Neural progenitor cell (in vitro differentiated cells): ENCODE results near the gene FOXJ1. TPM values are rescaled to one million over a fixed set of nuclear protein-coding genes. Genes with fewer than 3 reads are reported as not detected.
A peak's percentile ranks its signal among the peaks of the same experiment; 100 is the strongest.

ENCODE experiments used
- DNase-seq: peaks from one replicate; pipeline ENCODE4 v3.0.0-alpha.2; 2016; ENCODE audit warnings: low spot score
- H2AFZ ChIP-seq: fragments of 200-600 bp; sonication (generic); replicated peaks from 2 replicates; pipeline ENCODE4 v1.6.1; 2016; ENCODE audit warnings: antibody characterized with exemption
- H3F3A ChIP-seq: fragments of 200-600 bp; sonication (generic); 2 replicates; pipeline ENCODE4 v1.6.1; 2016; ENCODE audit warnings: antibody characterized with exemption, low read depth
- H3K27ac ChIP-seq: fragments of 200-600 bp; sonication (generic); 2 replicates; pipeline ENCODE4 v1.5.1; 2016; ENCODE audit warnings: mild to moderate bottlenecking
- H3K27me3 ChIP-seq: fragments of 200-600 bp; sonication (generic); 2 replicates; pipeline ENCODE4 v1.6.1; 2016; ENCODE audit warnings: mild to moderate bottlenecking, moderate library complexity
- H3K36me3 ChIP-seq: fragments of 200-600 bp; sonication (generic); 2 replicates; pipeline ENCODE4 v1.5.1; 2016
- H3K4me1 ChIP-seq: fragments of 200-600 bp; sonication (generic); 2 replicates; pipeline ENCODE4 v1.6.1; 2016; ENCODE audit warnings: mixed run types
- H3K4me2 ChIP-seq: fragments of 200-600 bp; sonication (generic); 2 replicates; pipeline ENCODE4 v1.6.1; 2016
- H3K4me3 ChIP-seq: fragments of 200-600 bp; sonication (generic); 2 replicates; pipeline ENCODE4 v1.5.1; 2016
- H3K79me2 ChIP-seq: fragments of 200-600 bp; sonication (generic); 2 replicates; pipeline ENCODE4 v1.6.1; 2016; ENCODE audit warnings: low read depth
- H3K9ac ChIP-seq: fragments of 200-600 bp; sonication (generic); 2 replicates; pipeline ENCODE4 v1.6.1; 2016
- H3K9me3 ChIP-seq: fragments of 200-600 bp; sonication (generic); 2 replicates; pipeline ENCODE4 v1.5.1; 2016; ENCODE audit warnings: low read depth
- H4K20me1 ChIP-seq: fragments of 200-600 bp; sonication (generic); 2 replicates; pipeline ENCODE4 v1.6.1; 2016; ENCODE audit warnings: low read depth
- H3K27ac Mint-ChIP-seq: 3 replicates; pipeline ENCODE4 v1.8.0; 2021; ENCODE audit warnings: mixed read lengths
- H3K27me3 Mint-ChIP-seq: 2 replicates; pipeline ENCODE4 v1.8.0; 2022; ENCODE audit warnings: low read depth, mild to moderate bottlenecking, inconsistent platforms, moderate library complexity, mixed read lengths; ENCODE audit not compliant: insufficient read depth
- H3K36me3 Mint-ChIP-seq: 3 replicates; pipeline ENCODE4 v1.8.0; 2021; ENCODE audit warnings: mixed read lengths
- H3K4me1 Mint-ChIP-seq: 3 replicates; pipeline ENCODE4 v1.8.0; 2021; ENCODE audit warnings: mixed read lengths
- H3K4me3 Mint-ChIP-seq: 3 replicates; pipeline ENCODE4 v1.8.0; 2021; ENCODE audit warnings: mild to moderate bottlenecking, moderate library complexity, mixed read lengths
- H3K9me3 Mint-ChIP-seq: 3 replicates; pipeline ENCODE4 v1.8.0; 2020; ENCODE audit warnings: mixed read lengths
- CTCF ChIP-seq: fragments of 200-600 bp; sonication (generic); IDR thresholded peaks from 2 replicates; pipeline ENCODE4 v1.5.1; 2017; ENCODE audit warnings: antibody characterized with exemption, mild to moderate bottlenecking
- EZH2 ChIP-seq: fragments of 200-600 bp; sonication (generic); IDR thresholded peaks from 2 replicates; pipeline ENCODE4 v1.6.1; 2017; ENCODE audit warnings: antibody characterized with exemption, mild to moderate bottlenecking, moderate library complexity
- EZH2phosphoT487 ChIP-seq: fragments of 200-600 bp; sonication (generic); IDR thresholded peaks from 2 replicates; pipeline ENCODE4 v1.6.1; 2017; ENCODE audit warnings: antibody characterized with exemption
- total RNA-seq: library from RNA; depleted of rRNA; stranded (reverse); fragments of >200 nt; gene quantifications from 2 replicates; pipeline ENCODE4 v1.2.3, GENCODE V29; 2015; ENCODE audit warnings: low replicate concordance

The FOXJ1 gene
- total RNA-seq, 1 donor from 2014 or later: 0.49 TPM

- TF ChIP-seq EZH2 (peak; percentile 38), EZH2phosphoT487 (no peak), CTCF (no peak)
- Mint-ChIP-seq H3K4me3 (peak within 1 kb of the TSS; percentile 97), H3K36me3 (peaks cover 16% of the 10 kb centered on the region), H3K27me3 (peaks cover 8% of the 10 kb centered on the region), H3K27ac (peak within 1 kb of the TSS; percentile 99), H3K4me1 (peaks cover 24% of the 10 kb centered on the region), H3K9me3 (no peaks in the 10 kb centered on the region)
- peak within 1 kb of the TSS; percentile 19 for H3K27ac ChIP-seq
- H3K79me2 ChIP-seq: peaks cover 19% of the 10 kb centered on the region
- H3K4me3 ChIP-seq: peak within 1 kb of the TSS; percentile 99
- peak within 1 kb of the TSS; percentile 65 for H3K9ac ChIP-seq
- H3F3A ChIP-seq: peaks cover 25% of the 10 kb centered on the region
- peaks cover 12% of the 10 kb centered on the region for H3K4me1 ChIP-seq
- H3K9me3 ChIP-seq: no peaks in the 10 kb centered on the region
- H2AFZ ChIP-seq: peak within 1 kb of the TSS; percentile 99
- peak; percentile 97 for DNase-seq
- H3K4me2 ChIP-seq: peak within 1 kb of the TSS; percentile 95
- peaks cover 9% of the 10 kb centered on the region for H3K36me3 ChIP-seq
- no peaks in the 10 kb centered on the region for H3K27me3 ChIP-seq
- no peaks in the 10 kb centered on the region for H4K20me1 ChIP-seq
Observed at GRCh38 chr17:76103274-76104139, 37.5 kb downstream of the FOXJ1 start, which contains the start of gene EXOC7. Gene EXOC7, minus strand, starts transcription at chr17:76103787. Its CDS starts 95 bp downstream, at chr17:76103692.

DNA sequence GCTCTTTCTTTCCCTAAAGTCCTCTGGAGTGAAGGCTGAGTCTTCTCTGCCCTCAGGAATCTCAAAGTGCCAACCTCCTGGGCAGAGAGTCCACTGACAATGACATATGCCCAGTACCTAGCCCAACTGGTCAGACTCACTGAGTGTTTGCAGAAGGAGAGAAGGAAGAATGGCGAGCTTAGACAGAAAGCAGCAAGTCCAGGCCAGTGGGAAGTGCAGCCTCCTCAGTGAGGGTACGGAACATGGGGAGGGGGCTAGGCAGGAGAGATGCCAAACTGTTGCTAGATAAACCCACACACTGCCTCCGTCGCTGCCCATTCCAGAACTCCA lies 38.1 kb downstream of the FOXJ1 start:
- Mint-ChIP-seq H3K36me3 (peaks cover 18% of the 10 kb centered on the region), H3K27me3 (peaks cover 8% of the 10 kb centered on the region), H3K27ac (peak overlapping the region; percentile 99), H3K4me1 (peaks cover 24% of the 10 kb centered on the region), H3K9me3 (no peaks in the 10 kb centered on the region), H3K4me3 (peak overlapping the region; percentile 97)
- H3K4me3 ChIP-seq: peak overlapping the region; percentile 99
- peak overlapping the region; percentile 99 for H2AFZ ChIP-seq
- peak overlapping the region; percentile 65 for H3K9ac ChIP-seq
- peaks cover 9% of the 10 kb centered on the region for H3K36me3 ChIP-seq
- H3F3A ChIP-seq: peaks cover 25% of the 10 kb centered on the region
- no peaks in the 10 kb centered on the region for H3K27me3 ChIP-seq
- peaks cover 19% of the 10 kb centered on the region for H3K79me2 ChIP-seq
- H3K9me3 ChIP-seq: no peaks in the 10 kb centered on the region
- peak overlapping the region; percentile 95 for H3K4me2 ChIP-seq
- no peaks in the 10 kb centered on the region for H4K20me1 ChIP-seq
- no peak for DNase-seq
- peaks cover 12% of the 10 kb centered on the region for H3K4me1 ChIP-seq
- TF ChIP-seq CTCF: no peak
- no peak for TF ChIP-seq EZH2phosphoT487
- no peak for TF ChIP-seq EZH2
- no peak overlapping the region for H3K27ac ChIP-seq

DNA sequence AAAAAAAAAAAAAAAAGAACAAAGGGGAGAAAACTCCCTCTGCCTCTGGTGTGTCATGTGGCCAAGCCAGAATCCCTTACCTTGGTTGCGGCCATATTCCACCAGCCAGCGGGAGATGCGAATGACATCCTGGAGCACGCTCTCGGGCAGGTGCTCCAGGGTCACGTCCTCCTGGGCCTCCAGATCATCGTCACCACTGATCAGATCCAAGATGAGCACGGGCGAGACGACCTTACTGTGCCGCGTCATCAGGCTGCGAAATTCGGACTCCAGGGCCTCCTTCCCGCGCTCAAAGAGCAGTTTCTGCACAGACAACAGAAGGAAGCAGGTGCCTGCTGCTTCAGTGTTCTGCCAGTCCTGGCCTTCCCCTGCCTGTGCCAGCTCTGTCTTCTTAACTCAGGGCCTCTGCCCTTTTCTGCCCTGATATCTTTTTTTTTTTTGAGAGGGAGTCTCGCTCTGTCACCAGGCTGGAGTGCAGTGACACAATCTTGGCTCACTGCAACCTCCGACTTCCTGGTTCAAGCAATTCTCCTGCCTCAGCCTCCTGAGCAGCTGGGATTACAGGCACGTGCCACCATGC lies 43.2 kb downstream of the FOXJ1 start:
- Histone ChIP-seq H4K20me1 (no peaks in the 10 kb centered on the region), H3K4me3 (no peak overlapping the region), H3K36me3 (peaks cover 9% of the 10 kb centered on the region), H2AFZ (no peak overlapping the region), H3K9ac (no peak overlapping the region), H3K9me3 (no peaks in the 10 kb centered on the region), H3K4me1 (peaks cover 4% of the 10 kb centered on the region), H3K79me2 (peaks cover 12% of the 10 kb centered on the region), H3K27ac (no peak overlapping the region), H3F3A (no peaks in the 10 kb centered on the region), H3K27me3 (no peaks in the 10 kb centered on the region), H3K4me2 (no peak overlapping the region)
- Mint-ChIP-seq H3K4me3 (no peak overlapping the region), H3K4me1 (peaks cover 3% of the 10 kb centered on the region), H3K27me3 (no peaks in the 10 kb centered on the region), H3K36me3 (peaks cover 31% of the 10 kb centered on the region), H3K9me3 (no peaks in the 10 kb centered on the region), H3K27ac (no peak overlapping the region)
- no peak for DNase-seq
- no peak for TF ChIP-seq EZH2
- TF ChIP-seq EZH2phosphoT487: no peak
- no peak for TF ChIP-seq CTCF
